ENCODE data around the gene SNX2.

Gene SNX2

DNA sequence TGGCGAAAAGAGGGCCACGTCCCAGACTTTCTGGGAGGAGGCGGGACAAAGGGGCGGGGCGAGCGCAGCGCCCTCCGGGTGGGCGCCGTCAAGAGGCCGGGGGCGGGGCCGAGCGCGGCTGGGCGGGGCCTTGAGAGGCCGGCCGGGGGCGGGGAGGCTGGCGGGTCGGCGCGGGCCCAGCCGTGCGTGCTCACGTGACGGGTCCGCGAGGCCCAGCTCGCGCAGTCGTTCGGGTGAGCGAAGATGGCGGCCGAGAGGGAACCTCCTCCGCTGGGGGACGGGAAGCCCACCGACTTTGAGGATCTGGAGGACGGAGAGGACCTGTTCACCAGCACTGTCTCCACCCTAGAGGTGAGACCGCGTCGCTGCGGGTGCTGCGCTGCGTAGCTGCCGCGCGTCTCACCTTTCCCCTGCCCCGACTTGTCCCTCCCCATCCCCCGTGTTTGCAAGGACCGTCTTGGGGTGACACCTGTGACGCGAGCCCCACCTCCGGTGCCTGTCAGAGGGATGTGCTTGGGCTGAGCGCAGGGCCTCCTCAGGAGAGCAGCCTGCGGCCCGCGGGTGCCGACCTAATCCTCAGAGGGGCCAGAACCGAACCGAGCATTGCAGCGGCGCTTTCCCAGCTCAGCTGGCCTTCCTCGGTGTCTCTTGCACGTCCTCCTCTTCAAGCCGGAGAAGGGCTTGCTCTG lies at the start of gene SNX2:
TSS of gene SNX2 (plus strand) at position 220 of the 689 bp plus-strand sequence. CDS start at position 244, 24 bp downstream.
- peak; percentile 92 for DNase-seq (ENCODE audit: extremely low spot score)
- ChIA-PET POLR2A (interaction anchor here (0.5 kb wide), 1 partner anchor 35 kb away, joined by 7 read pairs; no protein-coding TSS in a partner anchor), CTCF (interaction anchor here (1.2 to 5.0 kb wide), 5 partner anchors 9 to 59 kb away, joined by 4 to 33 read pairs (median 5); no protein-coding TSS in a partner anchor)
- TF ChIP-seq CTCF (IDR thresholded peaks at IDR 0.05; ENCODE audit: control extremely low read depth, extremely low read depth, low read depth, missing control alignments): no peak

GRCh38 chr5:122727112-122727541 lies 47.8 kb upstream of the SNX2 start:
- DNase-seq (ENCODE audit: extremely low spot score): peak; percentile 16
- ChIA-PET POLR2A (no interaction called here), CTCF (interaction anchor here (0.7 to 1.3 kb wide), 2 partner anchors 26 to 763 kb away, joined by 3 to 4 read pairs; no protein-coding TSS in a partner anchor)
- no peak for TF ChIP-seq CTCF (IDR thresholded peaks at IDR 0.05; ENCODE audit: control extremely low read depth, extremely low read depth, low read depth, missing control alignments)

- TF ChIP-seq CTCF (IDR thresholded peaks at IDR 0.05; ENCODE audit: control extremely low read depth, extremely low read depth, low read depth, missing control alignments): no peak
- ChIA-PET CTCF (interaction anchor here (1.5 kb wide), 1 partner anchor 26 kb away, joined by 6 read pairs; no protein-coding TSS in a partner anchor), POLR2A (no interaction called here)
Measured at GRCh38 chr5:122730037-122730436, 44.8 kb upstream of the SNX2 start.

GRCh38 chr5:122730456-122730855 lies 44.4 kb upstream of the SNX2 start:
- ChIA-PET CTCF (interaction anchor here (1.5 kb wide), 1 partner anchor 26 kb away, joined by 6 read pairs; no protein-coding TSS in a partner anchor), POLR2A (no interaction called here)
- DNase-seq (ENCODE audit: extremely low spot score): no peak
- no peak for TF ChIP-seq CTCF (IDR thresholded peaks at IDR 0.05; ENCODE audit: control extremely low read depth, extremely low read depth, low read depth, missing control alignments)

More at GRCh38 chr5:122730037-122730436, 44.8 kb upstream of the SNX2 start:
- DNase-seq (ENCODE audit: extremely low spot score): peak; percentile 22

- POLR2A ChIA-PET: no interaction called here
- no peak for TF ChIP-seq CTCF (IDR thresholded peaks at IDR 0.05; ENCODE audit: control extremely low read depth, extremely low read depth, low read depth, missing control alignments)
- CTCF ChIA-PET: interaction anchor here (1.1 kb wide), 1 partner anchor 32 kb away, joined by 3 read pairs; no protein-coding TSS in a partner anchor
Measured at GRCh38 chr5:122736086-122736845, 38.6 kb upstream of the SNX2 start.

GRCh38 chr5:122738088-122738487 lies 36.8 kb upstream of the SNX2 start:
- ChIA-PET CTCF (interaction anchor here (0.6 to 1.6 kb wide), 4 partner anchors 9 to 34 kb away, joined by 3 read pairs; no protein-coding TSS in a partner anchor), POLR2A (no interaction called here)
- TF ChIP-seq CTCF (IDR thresholded peaks at IDR 0.05; ENCODE audit: control extremely low read depth, extremely low read depth, low read depth, missing control alignments): no peak
- DNase-seq (ENCODE audit: extremely low spot score): no peak

More at GRCh38 chr5:122736086-122736845, 38.6 kb upstream of the SNX2 start:
- DNase-seq (ENCODE audit: extremely low spot score): no peak

All from GM10248 (cell line).